Neural progenitor cell (in vitro differentiated cells): Measurements from ENCODE around the gene RALGAPB.

Experiments
- CTCF ChIP-seq: fragments of 200-600 bp; sonication (generic); IDR thresholded peaks from 2 replicates; pipeline ENCODE4 v1.5.1; 2017; ENCODE audit warnings: antibody characterized with exemption, mild to moderate bottlenecking
- EZH2 ChIP-seq: fragments of 200-600 bp; sonication (generic); IDR thresholded peaks from 2 replicates; pipeline ENCODE4 v1.6.1; 2017; ENCODE audit warnings: antibody characterized with exemption, mild to moderate bottlenecking, moderate library complexity
- EZH2phosphoT487 ChIP-seq: fragments of 200-600 bp; sonication (generic); IDR thresholded peaks from 2 replicates; pipeline ENCODE4 v1.6.1; 2017; ENCODE audit warnings: antibody characterized with exemption

GRCh38 chr20:38579921-38580320 lies 107.3 kb downstream of the RALGAPB start:
- TF ChIP-seq CTCF: no peak
- no peak for TF ChIP-seq EZH2
- no peak for TF ChIP-seq EZH2phosphoT487
